MM.1S (cell line): ENCODE data around the gene ACOT9.

Source experiments
- CTCF ChIP-seq: fragments of 300-600 bp; sonication (generic); IDR thresholded peaks from 2 replicates; pipeline ENCODE4 v1.5.1; 2016; ENCODE audit warnings: antibody characterized with exemption, low read length, mixed read lengths
- EZH2 ChIP-seq: fragments of 300-600 bp; sonication (generic); optimal IDR thresholded peaks from 2 replicates; pipeline ENCODE3; 2017; ENCODE audit warnings: low read depth, mild to moderate bottlenecking, antibody characterized with exemption, low read length, mixed read lengths
- EZH2phosphoT487 ChIP-seq: fragments of 300-600 bp; sonication (generic); IDR thresholded peaks from 2 replicates; pipeline ENCODE4 v1.6.1; 2018; ENCODE audit warnings: antibody characterized with exemption, low read length

GRCh38 chrX:23779025-23779424, 35.9 kb upstream of the ACOT9 start:
- TF ChIP-seq CTCF (no peak), EZH2phosphoT487 (no peak), EZH2 (no peak)
